ENCODE measurements around the gene MCTP1.

- no peak for TF ChIP-seq POLR2A (IDR thresholded peaks at IDR 0.05)
- TF ChIP-seq POLR2AphosphoS5 (IDR thresholded peaks at IDR 0.05) = no peak
- TF ChIP-seq CTCF (IDR thresholded peaks at IDR 0.05) = no peak
Measured at GRCh38 chr5:94715768-94716167, 569.1 kb downstream of the MCTP1 start.
